ENCODE measurements around the gene ELOVL5. TPM values are rescaled to one million over a fixed set of nuclear protein-coding genes. Genes with fewer than 3 reads are reported as not detected.

ELOVL5 gene
- total RNA-seq, 2 experiments from 2014 or later, result 88.3 to 92.7 TPM

DNA sequence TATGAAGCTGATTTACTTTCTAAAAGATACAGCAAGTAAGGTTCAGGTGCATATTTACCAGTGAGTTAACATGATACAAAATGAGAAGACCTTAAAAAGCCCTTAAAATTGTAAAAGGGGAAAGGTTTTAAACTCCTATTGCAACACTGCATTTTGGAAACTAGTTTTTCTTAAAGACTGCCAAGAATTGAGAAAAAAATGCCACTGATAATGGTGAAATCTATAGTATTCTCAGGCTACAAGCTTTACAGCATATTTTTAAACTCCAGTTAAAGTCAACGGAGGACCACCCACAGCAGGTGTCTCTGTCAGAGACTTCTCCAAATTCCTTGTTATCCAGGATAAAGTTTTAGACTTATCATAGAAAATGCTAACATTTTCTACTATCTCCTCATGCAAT, 53.6 kb downstream of the ELOVL5 start:
- POLR2A ChIA-PET, result no interaction called here
- H3K36me3 Mint-ChIP-seq (ENCODE audit: low read depth), result peaks cover 16% of the 10 kb centered on the region
- ATAC-seq, result no peak
- no peaks in the 10 kb centered on the region for H3K9me3 Mint-ChIP-seq
- TF ChIP-seq, protein P1, sequence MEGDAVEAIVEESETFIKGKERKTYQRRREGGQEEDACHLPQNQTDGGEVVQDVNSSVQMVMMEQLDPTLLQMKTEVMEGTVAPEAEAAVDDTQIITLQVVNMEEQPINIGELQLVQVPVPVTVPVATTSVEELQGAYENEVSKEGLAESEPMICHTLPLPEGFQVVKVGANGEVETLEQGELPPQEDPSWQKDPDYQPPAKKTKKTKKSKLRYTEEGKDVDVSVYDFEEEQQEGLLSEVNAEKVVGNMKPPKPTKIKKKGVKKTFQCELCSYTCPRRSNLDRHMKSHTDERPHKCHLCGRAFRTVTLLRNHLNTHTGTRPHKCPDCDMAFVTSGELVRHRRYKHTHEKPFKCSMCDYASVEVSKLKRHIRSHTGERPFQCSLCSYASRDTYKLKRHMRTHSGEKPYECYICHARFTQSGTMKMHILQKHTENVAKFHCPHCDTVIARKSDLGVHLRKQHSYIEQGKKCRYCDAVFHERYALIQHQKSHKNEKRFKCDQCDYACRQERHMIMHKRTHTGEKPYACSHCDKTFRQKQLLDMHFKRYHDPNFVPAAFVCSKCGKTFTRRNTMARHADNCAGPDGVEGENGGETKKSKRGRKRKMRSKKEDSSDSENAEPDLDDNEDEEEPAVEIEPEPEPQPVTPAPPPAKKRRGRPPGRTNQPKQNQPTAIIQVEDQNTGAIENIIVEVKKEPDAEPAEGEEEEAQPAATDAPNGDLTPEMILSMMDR (IDR thresholded peaks at IDR 0.05), result no peak
- no peaks in the 10 kb centered on the region for H3K27me3 Mint-ChIP-seq
- CTCF ChIA-PET, result interaction anchor here (1.3 to 2.4 kb wide), 5 partner anchors 10 to 135 kb away, joined by 3 to 9 read pairs (median 7); no protein-coding TSS in a partner anchor
- intact Hi-C loops (cut with micrococcal nuclease), result no loop called here
- no peak overlapping the region for H3K4me3 Mint-ChIP-seq
- DNase-seq, result no peak
- H3K4me1 Mint-ChIP-seq (ENCODE audit: low read depth), result peaks cover 69% of the 10 kb centered on the region
- H3K27ac Mint-ChIP-seq, result no peak overlapping the region

- DNase-seq, result no peak
- ATAC-seq, result no peak
- no peaks in the 10 kb centered on the region for H3K9me3 Mint-ChIP-seq
- H3K4me1 Mint-ChIP-seq (ENCODE audit: low read depth), result peaks cover 68% of the 10 kb centered on the region
- intact Hi-C loops (cut with micrococcal nuclease), result loop anchor here (5.0 kb wide), 1 partner anchor 122 kb away; no protein-coding TSS in a partner anchor
- no peak overlapping the region for H3K27ac Mint-ChIP-seq
- H3K36me3 Mint-ChIP-seq (ENCODE audit: low read depth), result peaks cover 19% of the 10 kb centered on the region
- CTCF ChIA-PET, result interaction anchor here (0.6 to 2.4 kb wide), 19 partner anchors 8 to 198 kb away, joined by 3 to 13 read pairs (median 4); no protein-coding TSS in a partner anchor
- POLR2A ChIA-PET, result interaction anchor here (0.9 kb wide), 1 partner anchor 132 kb away, joined by 3 read pairs; no protein-coding TSS in a partner anchor
- H3K4me3 Mint-ChIP-seq, result no peak overlapping the region
- TF ChIP-seq, protein P1 (IDR thresholded peaks at IDR 0.05), result no peak
- no peaks in the 10 kb centered on the region for H3K27me3 Mint-ChIP-seq
Observed at GRCh38 chr6:53294611-53295010, 54.1 kb downstream of the ELOVL5 start.

DNA sequence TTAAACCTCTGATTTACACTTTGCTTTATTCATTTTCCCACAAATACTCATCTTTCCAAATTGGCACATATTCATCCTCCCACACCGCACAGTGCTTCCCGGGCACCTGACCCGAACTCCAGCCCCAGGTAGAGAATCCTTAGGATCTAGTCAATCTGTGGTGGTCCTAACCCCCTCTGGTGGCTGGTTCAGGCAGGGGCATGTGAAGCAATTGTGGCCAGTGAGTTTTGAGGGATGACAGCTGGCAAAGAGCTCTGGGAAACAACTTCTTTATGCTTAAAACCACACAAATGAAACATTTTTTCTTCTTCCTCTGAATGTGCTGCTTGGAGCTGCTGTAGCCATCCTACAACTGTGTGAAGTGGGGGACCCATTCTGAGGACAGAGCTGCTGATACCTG, 54.7 kb downstream of the ELOVL5 start:
- DNase-seq (peak; percentile 45), ATAC-seq (peak; percentile 53)
- Mint-ChIP-seq H3K27ac (no peak overlapping the region), H3K4me3 (no peak overlapping the region), H3K36me3 (ENCODE audit: low read depth) (peaks cover 19% of the 10 kb centered on the region), H3K27me3 (no peaks in the 10 kb centered on the region), H3K4me1 (ENCODE audit: low read depth) (peaks cover 66% of the 10 kb centered on the region), H3K9me3 (no peaks in the 10 kb centered on the region)
- ChIA-PET CTCF (interaction anchor here (0.6 to 2.4 kb wide), 21 partner anchors 8 to 199 kb away, joined by 3 to 13 read pairs (median 4); no protein-coding TSS in a partner anchor), POLR2A (interaction anchor here (0.9 kb wide), 1 partner anchor 132 kb away, joined by 3 read pairs; no protein-coding TSS in a partner anchor)
- intact Hi-C loops (cut with micrococcal nuclease), result loop anchor here (5.0 kb wide), 1 partner anchor 122 kb away; no protein-coding TSS in a partner anchor
- TF ChIP-seq, protein P1 (IDR thresholded peaks at IDR 0.05), result peak; percentile 44

- H3K4me3 Mint-ChIP-seq, result no peak overlapping the region
- H3K27ac Mint-ChIP-seq, result peak overlapping the region; percentile 54
- ChIA-PET POLR2A (interaction anchor here (0.9 to 1.0 kb wide), 2 partner anchors 48 to 133 kb away, joined by 3 read pairs; no protein-coding TSS in a partner anchor), CTCF (interaction anchor here (0.9 to 2.4 kb wide), 11 partner anchors 9 to 199 kb away, joined by 3 to 13 read pairs (median 7); no protein-coding TSS in a partner anchor)
- intact Hi-C loops (cut with micrococcal nuclease), result loop anchor here (5.0 kb wide), 1 partner anchor 121 kb away; no protein-coding TSS in a partner anchor
- ATAC-seq, result no peak
- peaks cover 63% of the 10 kb centered on the region for H3K4me1 Mint-ChIP-seq (ENCODE audit: low read depth)
- TF ChIP-seq, protein P1 (IDR thresholded peaks at IDR 0.05), result no peak
- H3K9me3 Mint-ChIP-seq, result no peaks in the 10 kb centered on the region
- no peaks in the 10 kb centered on the region for H3K27me3 Mint-ChIP-seq
- DNase-seq, result no peak
- H3K36me3 Mint-ChIP-seq (ENCODE audit: low read depth), result peaks cover 19% of the 10 kb centered on the region
Observed at GRCh38 chr6:53293691-53294090, 55.1 kb downstream of the ELOVL5 start.
